SK-N-SH (cell line): ENCODE measurements around the gene PGAM2. TPM values are rescaled to one million over a fixed set of nuclear protein-coding genes. Genes with fewer than 3 reads are reported as not detected.

ENCODE experiments used
- CTCF ChIA-PET: fragments of 300-600, 350-600 bp; formaldehyde crosslinking; extraction: SDS; loops from one replicate; lab custom pipeline; 2021; lab: Yijun Ruan, JAX
- POLR2A ChIA-PET: fragments of 350-600 bp; sonication (Branson Sonifier 250); formaldehyde crosslinking; extraction: SDS; loops from one replicate; lab custom pipeline; 2020; ENCODE audit warnings: antibody characterized with exemption, inconsistent platforms; lab: Yijun Ruan, JAX
- DNase-seq: peaks from one replicate; pipeline ENCODE4 v3.0.0; 2012
- H2AFZ ChIP-seq: fragments of 200-600 bp; sonication (generic); 2 replicates; pipeline ENCODE4 v1.8.1; 2016; ENCODE audit warnings: antibody characterized with exemption, mild to moderate bottlenecking, low read depth
- H3F3A ChIP-seq: fragments of 200-600 bp; sonication (generic); replicated peaks from 2 replicates; pipeline ENCODE3; 2016; ENCODE audit warnings: antibody characterized with exemption, mild to moderate bottlenecking; ENCODE audit not compliant: insufficient read depth
- H3K27ac ChIP-seq, 2 experiments: fragments of 200-500 bp in 1 of 2; fragments of 200-600 bp in 1 of 2; sonication (Bioruptor generic) in 1 of 2; sonication (generic), shearing (Covaris generic) in 1 of 2; 2 replicates each; pipeline versions ENCODE4 v1.5.1 to v1.6.1; 2014 to 2016; ENCODE audit warnings: low read depth in 2 of 2, inconsistent platforms in 1 of 2, low read length in 1 of 2, mild to moderate bottlenecking in 1 of 2, mixed read lengths in 1 of 2
- H3K27me3 ChIP-seq: fragments of 200-600 bp; sonication (generic), shearing (Covaris generic); 2 replicates; pipeline ENCODE4 v1.6.1; 2016; ENCODE audit warnings: mixed run types; ENCODE audit not compliant: insufficient read depth
- H3K36me3 ChIP-seq, 2 experiments: fragments of 200-500 bp in 1 of 2; fragments of 200-600 bp in 1 of 2; sonication (Bioruptor generic) in 1 of 2; sonication (generic) in 1 of 2; replicated peaks in 1 of 2; 2 replicates each; pipeline versions ENCODE3 to v1.5.1; 2014 to 2016; ENCODE audit warnings: low read length in 1 of 2, mild to moderate bottlenecking in 1 of 2; ENCODE audit not compliant: insufficient read depth in 2 of 2, control insufficient read depth in 1 of 2
- H3K4me1 ChIP-seq, 2 experiments: fragments of 200-500 bp in 1 of 2; fragments of 200-600 bp in 1 of 2; sonication (Bioruptor generic) in 1 of 2; sonication (generic), shearing (Covaris generic) in 1 of 2; 2 replicates each; pipeline versions ENCODE4 v1.5.1 to v1.6.1; 2014 to 2016; ENCODE audit warnings: low read depth in 1 of 2, low read length in 1 of 2, mixed run types in 1 of 2; ENCODE audit not compliant: insufficient read depth in 2 of 2, control insufficient read depth in 1 of 2
- H3K4me2 ChIP-seq: fragments of 200-600 bp; sonication (generic), shearing (Covaris generic); 2 replicates; pipeline ENCODE4 v1.6.1; 2017; ENCODE audit warnings: mixed run types
- H3K4me3 ChIP-seq, 2 experiments: fragments of 200-500 bp in 1 of 2; fragments of 200-600 bp in 1 of 2; sonication (Bioruptor generic) in 1 of 2; sonication (generic), shearing (Covaris generic) in 1 of 2; 2 replicates each; pipeline versions ENCODE4 v1.5.1 to v1.8.1; 2014 to 2016; ENCODE audit warnings: low read depth in 2 of 2, inconsistent platforms in 1 of 2, low read length in 1 of 2, mild to moderate bottlenecking in 1 of 2, mixed read lengths in 1 of 2, moderate library complexity in 1 of 2
- H3K79me2 ChIP-seq: fragments of 200-600 bp; sonication (generic); 2 replicates; pipeline ENCODE4 v1.8.1; 2017; ENCODE audit warnings: mild to moderate bottlenecking; ENCODE audit not compliant: insufficient read depth
- H3K9ac ChIP-seq: fragments of 200-600 bp; sonication (generic); 2 replicates; pipeline ENCODE4 v1.6.1; 2017; ENCODE audit warnings: mixed run types
- H3K9me2 ChIP-seq: fragments of 200-600 bp; sonication (generic); 2 replicates; pipeline ENCODE4 v1.6.1; 2017; ENCODE audit warnings: mixed run types
- H3K9me3 ChIP-seq: fragments of 200-600 bp; sonication (generic); 2 replicates; pipeline ENCODE4 v1.6.1; 2017; ENCODE audit warnings: mixed run types, mild to moderate bottlenecking, moderate library complexity
- H4K20me1 ChIP-seq: fragments of 200-600 bp; sonication (generic); 2 replicates; pipeline ENCODE4 v1.6.1; 2017; ENCODE audit warnings: mild to moderate bottlenecking, mixed run types; ENCODE audit not compliant: insufficient read depth
- FOSL2 ChIP-seq: IDR thresholded peaks from 2 replicates; pipeline ENCODE4 v1.4.0; 2012; ENCODE audit warnings: low read depth, mild to moderate bottlenecking, moderate library complexity, borderline replicate concordance
- GABPA ChIP-seq: IDR thresholded peaks from 2 replicates; pipeline ENCODE4 v1.4.0; 2012; ENCODE audit warnings: low read depth, mild to moderate bottlenecking
- GATA2 ChIP-seq: sonication (generic); formaldehyde crosslinking; IDR thresholded peaks from 2 replicates; pipeline ENCODE4 v1.5.0; 2020; ENCODE audit warnings: mild to moderate bottlenecking, missing genetic modification reagents
- MEF2A ChIP-seq: IDR thresholded peaks from 2 replicates; pipeline ENCODE4 v1.4.0; 2012; ENCODE audit warnings: low read depth, borderline replicate concordance
- MXI1 ChIP-seq: IDR thresholded peaks from 2 replicates; pipeline ENCODE4 v1.6.1; 2012; ENCODE audit warnings: mild to moderate bottlenecking, low read depth, low read length, improper control_type of control experiment
- NFIC ChIP-seq: IDR thresholded peaks from 2 replicates; pipeline ENCODE4 v1.4.0; 2012; ENCODE audit warnings: borderline replicate concordance
- PBX3 ChIP-seq: IDR thresholded peaks from 2 replicates; pipeline ENCODE4; 2012
- POLR2AphosphoS5 ChIP-seq: IDR thresholded peaks from 2 replicates; pipeline ENCODE4 v1.6.1; 2012; ENCODE audit warnings: low read depth, low read length
- RCOR1 ChIP-seq: fragments of 150-350 bp; IDR thresholded peaks from 2 replicates; pipeline ENCODE4 v1.6.1; 2017; ENCODE audit warnings: antibody characterized with exemption, low read length
- REST ChIP-seq: IDR thresholded peaks from 2 replicates; pipeline ENCODE4 v1.6.1; 2012; ENCODE audit warnings: mild to moderate bottlenecking, low read depth, low read length, moderate library complexity
- RXRA ChIP-seq: IDR thresholded peaks from 2 replicates; pipeline ENCODE4 v1.4.0; 2012; ENCODE audit warnings: low read depth, mild to moderate bottlenecking, borderline replicate concordance
- SIN3A ChIP-seq: IDR thresholded peaks from 2 replicates; pipeline ENCODE4 v1.6.1; 2012; ENCODE audit warnings: low read depth, mild to moderate bottlenecking, low read length, moderate library complexity, borderline replicate concordance
- TAF1 ChIP-seq: IDR thresholded peaks from 2 replicates; pipeline ENCODE4 v1.6.1; 2012; ENCODE audit warnings: low read depth, mild to moderate bottlenecking, low read length, moderate library complexity, borderline replicate concordance
- USF1 ChIP-seq: IDR thresholded peaks from 2 replicates; pipeline ENCODE4 v1.4.0; 2012; ENCODE audit warnings: low read depth, borderline replicate concordance
- WGBS: methylation state at CpG from one replicate; pipeline ENCODE4 v1.1.6; 2017; ENCODE audit warnings: low lambda C conversion rate; 5-methylcytosine and 5-hydroxymethylcytosine counted together
- polyA plus RNA-seq, 3 experiments: library from polyadenylated mRNA; depleted of rRNA; stranded (reverse); fragments of >200 nt; gene quantifications; 2 replicates each; pipeline ENCODE4 v1.2.3, GENCODE V29; 2012
- TF ChIP-seq, protein P1 (sequence below): fragments of 150-350 bp; IDR thresholded peaks from 2 replicates; pipeline ENCODE4 v1.6.1; 2016; ENCODE audit warnings: mild to moderate bottlenecking, low read depth, low read length
- TF ChIP-seq, protein P2 (sequence below): fragments of 200-600 bp; sonication (generic); IDR thresholded peaks from 2 replicates; pipeline ENCODE4 v1.6.1; 2017; ENCODE audit warnings: antibody characterized with exemption, mild to moderate bottlenecking, moderate library complexity

Gene PGAM2
- polyA plus RNA-seq, 1 of the 3 experiments (the other 2 are of a cell fraction): 0.79 TPM

DNA sequence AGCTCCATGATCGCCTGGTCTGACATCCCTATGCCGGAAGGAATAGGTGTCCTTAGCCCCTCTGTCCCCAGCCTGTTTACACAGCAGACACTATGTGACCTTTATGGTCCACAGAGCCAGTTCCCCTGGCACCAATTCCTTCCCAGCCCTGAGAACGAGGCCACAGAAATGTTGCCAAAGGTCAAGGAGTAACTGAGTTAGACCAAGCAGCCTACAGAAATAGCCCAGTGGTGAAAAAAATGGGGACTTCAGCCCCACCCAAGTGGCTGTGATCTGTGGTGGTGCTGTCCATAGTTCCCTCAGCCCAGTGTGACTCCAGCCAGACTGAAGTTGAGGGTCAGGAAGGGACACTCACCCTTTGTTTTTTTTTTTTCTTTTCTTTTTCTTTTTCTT is 2.5 kb downstream of the PGAM2 start:
- Histone ChIP-seq H3K4me2 (no peak overlapping the region), H3K36me3 (peaks cover 10 to 47% of the 10 kb centered on the region in 2 experiments), H3K79me2 (no peaks in the 10 kb centered on the region), H2AFZ (no peak overlapping the region), H3F3A (peaks cover 17% of the 10 kb centered on the region), H3K27ac (no peak overlapping the region), H4K20me1 (peaks cover under 1% of the 10 kb centered on the region; the same call in 1 of the 2 replicates), H3K27me3 (no peaks in the 10 kb centered on the region), H3K9me3 (no peaks in the 10 kb centered on the region), H3K9me2 (no peaks in the 10 kb centered on the region), H3K4me3 (no peak overlapping the region), H3K9ac (no peak overlapping the region), H3K4me1 (peaks cover 4 to 38% of the 10 kb centered on the region in 2 experiments; a peak in 3 of 4 replicates)
- 92% methylated on average over 3 of the region's 3 CpGs for WGBS
- TF ChIP-seq, protein P1, sequence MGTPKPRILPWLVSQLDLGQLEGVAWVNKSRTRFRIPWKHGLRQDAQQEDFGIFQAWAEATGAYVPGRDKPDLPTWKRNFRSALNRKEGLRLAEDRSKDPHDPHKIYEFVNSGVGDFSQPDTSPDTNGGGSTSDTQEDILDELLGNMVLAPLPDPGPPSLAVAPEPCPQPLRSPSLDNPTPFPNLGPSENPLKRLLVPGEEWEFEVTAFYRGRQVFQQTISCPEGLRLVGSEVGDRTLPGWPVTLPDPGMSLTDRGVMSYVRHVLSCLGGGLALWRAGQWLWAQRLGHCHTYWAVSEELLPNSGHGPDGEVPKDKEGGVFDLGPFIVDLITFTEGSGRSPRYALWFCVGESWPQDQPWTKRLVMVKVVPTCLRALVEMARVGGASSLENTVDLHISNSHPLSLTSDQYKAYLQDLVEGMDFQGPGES: no peak
- peak; percentile 7; the same call in 1 of the 2 replicates for TF ChIP-seq POLR2AphosphoS5
- TF ChIP-seq SIN3A: no peak
- no peak for DNase-seq
- ChIA-PET POLR2A (interaction anchor here (0.6 to 1.0 kb wide), 3 partner anchors 10 to 71 kb away, joined by 3 to 4 read pairs (median 3); no protein-coding TSS in a partner anchor), CTCF (interaction anchor here (1.4 to 2.4 kb wide), 4 partner anchors 10 to 134 kb away, joined by 3 to 10 read pairs (median 5); no protein-coding TSS in a partner anchor)

GRCh38 chr7:44062180-44062902 is 3.0 kb downstream of the PGAM2 start:
- POLR2A ChIA-PET: interaction anchor here (0.6 to 0.9 kb wide), 2 partner anchors 17 to 70 kb away, joined by 3 to 4 read pairs; no protein-coding TSS in a partner anchor
- CTCF ChIA-PET: interaction anchor here (1.4 to 2.4 kb wide), 3 partner anchors 14 to 135 kb away, joined by 3 to 10 read pairs (median 4); no protein-coding TSS in a partner anchor
- TF ChIP-seq, protein P2, sequence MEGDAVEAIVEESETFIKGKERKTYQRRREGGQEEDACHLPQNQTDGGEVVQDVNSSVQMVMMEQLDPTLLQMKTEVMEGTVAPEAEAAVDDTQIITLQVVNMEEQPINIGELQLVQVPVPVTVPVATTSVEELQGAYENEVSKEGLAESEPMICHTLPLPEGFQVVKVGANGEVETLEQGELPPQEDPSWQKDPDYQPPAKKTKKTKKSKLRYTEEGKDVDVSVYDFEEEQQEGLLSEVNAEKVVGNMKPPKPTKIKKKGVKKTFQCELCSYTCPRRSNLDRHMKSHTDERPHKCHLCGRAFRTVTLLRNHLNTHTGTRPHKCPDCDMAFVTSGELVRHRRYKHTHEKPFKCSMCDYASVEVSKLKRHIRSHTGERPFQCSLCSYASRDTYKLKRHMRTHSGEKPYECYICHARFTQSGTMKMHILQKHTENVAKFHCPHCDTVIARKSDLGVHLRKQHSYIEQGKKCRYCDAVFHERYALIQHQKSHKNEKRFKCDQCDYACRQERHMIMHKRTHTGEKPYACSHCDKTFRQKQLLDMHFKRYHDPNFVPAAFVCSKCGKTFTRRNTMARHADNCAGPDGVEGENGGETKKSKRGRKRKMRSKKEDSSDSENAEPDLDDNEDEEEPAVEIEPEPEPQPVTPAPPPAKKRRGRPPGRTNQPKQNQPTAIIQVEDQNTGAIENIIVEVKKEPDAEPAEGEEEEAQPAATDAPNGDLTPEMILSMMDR: no peak
- no peak for TF ChIP-seq USF1
- no peak for TF ChIP-seq RXRA
- no peak for TF ChIP-seq REST
- TF ChIP-seq NFIC: no peak
- no peak for TF ChIP-seq MEF2A
- TF ChIP-seq FOSL2: no peak
- no peak for TF ChIP-seq GABPA
- no peak; the same call in 1 of the 2 replicates for TF ChIP-seq POLR2AphosphoS5
- TF ChIP-seq SIN3A: no peak
- no peak for TF ChIP-seq RCOR1
- TF ChIP-seq GATA2 (CRISPR knock-in tag): no peak
- no peak for TF ChIP-seq PBX3
- TF ChIP-seq TAF1: no peak
- no peak for TF ChIP-seq MXI1

More at GRCh38 chr7:44062180-44062902, 3.0 kb downstream of the PGAM2 start:
- peaks cover 6% of the 10 kb centered on the region; the same call in 1 of the 2 replicates for H4K20me1 ChIP-seq
- H3K9me3 ChIP-seq: no peaks in the 10 kb centered on the region
- WGBS: 93% methylated on average over 6 of the region's 11 CpGs
- H3K79me2 ChIP-seq: no peaks in the 10 kb centered on the region
- peaks cover 15 to 53% of the 10 kb centered on the region in 2 experiments for H3K36me3 ChIP-seq
- peaks cover 4 to 33% of the 10 kb centered on the region in 2 experiments; a peak in 2 of 4 replicates for H3K4me1 ChIP-seq
- no peak overlapping the region for H3K9ac ChIP-seq
- no peak overlapping the region for H3K4me3 ChIP-seq
- H3F3A ChIP-seq: peaks cover 15% of the 10 kb centered on the region
- no peak for DNase-seq
- H2AFZ ChIP-seq: no peak overlapping the region
- no peak overlapping the region for H3K4me2 ChIP-seq
- no peaks in the 10 kb centered on the region for H3K27me3 ChIP-seq
- no peak overlapping the region for H3K27ac ChIP-seq
- no peaks in the 10 kb centered on the region for H3K9me2 ChIP-seq
